GM15510 (cell line): ENCODE measurements around the gene GNPDA2.

Experiments used
- POLR2A ChIP-seq: IDR thresholded peaks from 3 replicates; pipeline ENCODE4 v1.6.1; 2011; ENCODE audit warnings: borderline replicate concordance; ENCODE audit not compliant: insufficient read length; ENCODE audit errors: extremely low read depth

The GNPDA2 gene

GRCh38 chr4:44660396-44660795 is 66.0 kb downstream of the GNPDA2 start:
- no peak for TF ChIP-seq POLR2A

GRCh38 chr4:44652002-44652401 is 74.4 kb downstream of the GNPDA2 start:
- TF ChIP-seq POLR2A, result no peak
